HFFc6 (cell line): ENCODE measurements around the gene BRWD1. TPM values are rescaled to one million over a fixed set of nuclear protein-coding genes. Genes with fewer than 3 reads are reported as not detected.

Experiments used
- DNase-seq: peaks from one replicate; pipeline ENCODE4 v3.0.0-alpha.2; 2018
- H3K27ac Mint-ChIP-seq: 2 replicates; pipeline ENCODE4 v1.8.0; 2020; ENCODE audit warnings: mild to moderate bottlenecking, mixed read lengths
- H3K27me3 Mint-ChIP-seq: 2 replicates; pipeline ENCODE4 v1.8.0; 2021; ENCODE audit warnings: mild to moderate bottlenecking, moderate library complexity, mixed read lengths; ENCODE audit not compliant: insufficient read depth
- H3K36me3 Mint-ChIP-seq: 2 replicates; pipeline ENCODE4 v1.8.0; 2021; ENCODE audit warnings: low read depth, mixed read lengths
- H3K4me1 Mint-ChIP-seq: 2 replicates; pipeline ENCODE4 v1.8.0; 2020; ENCODE audit warnings: low read depth, mixed read lengths
- H3K4me3 Mint-ChIP-seq: 2 replicates; pipeline ENCODE4 v1.8.0; 2020; ENCODE audit warnings: mild to moderate bottlenecking, moderate library complexity, mixed read lengths
- H3K9me3 Mint-ChIP-seq: 2 replicates; pipeline ENCODE4 v1.8.0; 2020; ENCODE audit warnings: mild to moderate bottlenecking, mixed read lengths
- total RNA-seq, 6 experiments: library from RNA; stranded (reverse); fragmentation: NEBNext Ultra II Directional; extraction: Animal tissue kit (Norgen Biotek cat#: 25700); gene quantifications; 2 replicates in 1 of 6; 3 replicates in 5 of 6; pipeline ENCODE4 v1.2.3, GENCODE V29; 2021
- TF ChIP-seq, protein P1 (sequence below): fragments of 200-600 bp; sonication (generic); IDR thresholded peaks from 2 replicates; pipeline ENCODE4 v1.5.0; 2021; ENCODE audit warnings: antibody characterized with exemption, mild to moderate bottlenecking

BRWD1 gene
- total RNA-seq, 6 experiments from 2014 or later: 15.0 to 17.7 (median 15.9) TPM

DNA sequence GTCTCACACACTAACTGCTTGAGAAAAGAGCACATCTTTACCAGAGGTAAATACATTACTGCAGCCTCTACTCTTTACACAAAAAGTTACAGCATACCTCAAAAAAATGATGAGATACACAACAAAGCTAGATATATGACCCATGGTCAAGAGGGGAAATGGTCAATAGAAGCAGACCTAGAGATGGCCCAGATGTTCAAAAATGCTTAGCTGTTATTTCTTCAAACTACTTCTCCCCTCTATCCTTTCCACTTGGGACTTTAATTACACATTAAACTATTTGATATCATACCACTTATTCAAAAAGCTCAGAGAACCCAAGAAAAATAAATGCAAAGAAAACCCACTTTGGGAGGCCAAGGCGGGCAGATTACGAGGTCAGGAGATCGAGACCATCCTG, 12.8 kb downstream of the BRWD1 start:
- TF ChIP-seq, protein P1, sequence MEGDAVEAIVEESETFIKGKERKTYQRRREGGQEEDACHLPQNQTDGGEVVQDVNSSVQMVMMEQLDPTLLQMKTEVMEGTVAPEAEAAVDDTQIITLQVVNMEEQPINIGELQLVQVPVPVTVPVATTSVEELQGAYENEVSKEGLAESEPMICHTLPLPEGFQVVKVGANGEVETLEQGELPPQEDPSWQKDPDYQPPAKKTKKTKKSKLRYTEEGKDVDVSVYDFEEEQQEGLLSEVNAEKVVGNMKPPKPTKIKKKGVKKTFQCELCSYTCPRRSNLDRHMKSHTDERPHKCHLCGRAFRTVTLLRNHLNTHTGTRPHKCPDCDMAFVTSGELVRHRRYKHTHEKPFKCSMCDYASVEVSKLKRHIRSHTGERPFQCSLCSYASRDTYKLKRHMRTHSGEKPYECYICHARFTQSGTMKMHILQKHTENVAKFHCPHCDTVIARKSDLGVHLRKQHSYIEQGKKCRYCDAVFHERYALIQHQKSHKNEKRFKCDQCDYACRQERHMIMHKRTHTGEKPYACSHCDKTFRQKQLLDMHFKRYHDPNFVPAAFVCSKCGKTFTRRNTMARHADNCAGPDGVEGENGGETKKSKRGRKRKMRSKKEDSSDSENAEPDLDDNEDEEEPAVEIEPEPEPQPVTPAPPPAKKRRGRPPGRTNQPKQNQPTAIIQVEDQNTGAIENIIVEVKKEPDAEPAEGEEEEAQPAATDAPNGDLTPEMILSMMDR: no peak
- Mint-ChIP-seq H3K27me3 (no peaks in the 10 kb centered on the region; the same call in 1 of the 2 replicates), H3K4me3 (no peak overlapping the region), H3K4me1 (peaks cover 10% of the 10 kb centered on the region), H3K9me3 (peaks cover 9% of the 10 kb centered on the region), H3K27ac (no peak overlapping the region), H3K36me3 (peaks cover 19% of the 10 kb centered on the region)
- DNase-seq: no peak

DNA sequence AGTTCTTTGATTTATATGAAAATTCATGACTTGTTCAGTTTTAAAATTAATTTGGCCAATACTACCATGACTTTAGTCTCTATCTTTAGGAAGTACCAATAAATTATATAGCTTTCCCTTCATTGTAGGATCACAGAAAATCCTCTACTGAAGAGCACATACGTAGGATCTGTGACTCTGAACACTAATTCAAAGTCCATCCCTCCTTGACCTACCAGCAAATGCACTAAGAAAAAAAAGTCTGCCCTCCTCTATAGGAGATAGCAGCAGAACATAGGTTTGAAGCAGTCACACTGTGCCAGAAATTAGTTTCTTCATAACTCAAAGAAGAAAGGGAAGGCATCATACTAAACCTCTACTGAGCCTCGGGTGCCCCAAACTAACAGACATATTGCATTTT, 16.5 kb downstream of the BRWD1 start:
- Mint-ChIP-seq H3K36me3 (peaks cover 39% of the 10 kb centered on the region), H3K9me3 (peaks cover 9% of the 10 kb centered on the region), H3K27ac (no peak overlapping the region), H3K4me3 (no peak overlapping the region), H3K4me1 (peaks cover 8% of the 10 kb centered on the region), H3K27me3 (no peaks in the 10 kb centered on the region; the same call in 1 of the 2 replicates)
- DNase-seq: no peak
- TF ChIP-seq, protein P1: no peak

DNA sequence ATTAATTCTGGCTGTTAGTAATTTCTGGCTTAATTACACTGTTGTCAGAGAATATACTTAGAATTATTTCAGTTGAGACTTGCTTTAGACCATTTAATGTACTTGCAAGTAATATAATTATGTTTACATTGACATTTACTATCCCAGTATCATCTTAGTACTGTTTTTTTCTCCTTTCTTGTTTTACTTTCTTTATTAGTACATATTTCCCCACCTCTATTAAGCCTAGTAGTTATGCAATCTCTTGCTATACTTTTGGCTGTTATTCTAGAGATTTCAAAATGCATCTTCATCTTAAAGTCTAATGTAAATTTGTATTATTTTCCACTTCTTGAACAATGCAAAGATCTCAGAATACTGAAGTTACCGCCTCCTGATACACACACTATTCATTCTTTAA, 24.4 kb downstream of the BRWD1 start:
- TF ChIP-seq, protein P1: no peak
- H3K27ac Mint-ChIP-seq: no peak overlapping the region
- no peak for DNase-seq
- H3K9me3 Mint-ChIP-seq: no peaks in the 10 kb centered on the region
- no peaks in the 10 kb centered on the region for H3K4me1 Mint-ChIP-seq
- H3K36me3 Mint-ChIP-seq: peaks cover 56% of the 10 kb centered on the region
- H3K4me3 Mint-ChIP-seq: no peak overlapping the region
- H3K27me3 Mint-ChIP-seq: no peaks in the 10 kb centered on the region; the same call in 1 of the 2 replicates

DNA sequence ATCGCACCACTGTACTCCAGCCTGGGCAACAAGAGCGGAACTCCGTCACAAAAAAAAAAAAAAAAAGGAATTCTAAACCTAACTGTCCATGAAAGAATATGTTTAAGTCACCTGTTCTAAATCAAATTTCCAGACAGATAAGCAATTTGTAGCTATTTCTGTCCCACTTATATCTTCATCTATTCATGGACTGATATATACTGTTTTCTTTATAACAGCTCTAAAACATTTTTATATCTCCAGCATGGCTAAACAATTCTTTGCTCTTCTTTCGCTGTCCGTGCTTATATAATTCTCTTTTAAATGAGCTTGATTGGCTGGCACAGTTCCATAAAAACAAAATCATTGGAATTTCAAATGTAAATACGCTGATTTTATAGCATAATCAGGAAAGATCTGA, 30.5 kb downstream of the BRWD1 start:
- H3K4me1 Mint-ChIP-seq: peaks cover 7% of the 10 kb centered on the region; the same call in 1 of the 2 replicates
- H3K9me3 Mint-ChIP-seq: no peaks in the 10 kb centered on the region
- H3K27ac Mint-ChIP-seq: no peak overlapping the region
- H3K27me3 Mint-ChIP-seq: no peaks in the 10 kb centered on the region; the same call in 1 of the 2 replicates
- H3K4me3 Mint-ChIP-seq: no peak overlapping the region
- TF ChIP-seq, protein P1: no peak
- no peak for DNase-seq
- H3K36me3 Mint-ChIP-seq: peaks cover 16% of the 10 kb centered on the region

DNA sequence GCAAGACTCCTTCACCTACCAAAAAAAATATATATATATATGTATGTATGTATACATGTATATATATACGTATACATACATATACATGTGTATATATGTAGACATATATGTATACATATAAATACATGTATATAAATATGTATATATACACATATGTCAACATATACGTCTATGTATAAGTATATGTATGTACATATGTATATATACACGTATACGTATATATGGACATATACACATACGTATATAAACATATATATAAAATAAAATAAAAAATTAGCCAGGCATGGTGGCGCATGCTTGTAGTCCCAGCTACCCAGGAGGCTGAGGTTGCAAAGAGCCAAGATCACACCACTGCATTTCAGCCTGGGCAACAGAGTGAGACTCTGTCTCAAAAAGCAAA, 31.6 kb downstream of the BRWD1 start:
- Mint-ChIP-seq H3K9me3 (no peaks in the 10 kb centered on the region), H3K27me3 (no peaks in the 10 kb centered on the region; the same call in 1 of the 2 replicates), H3K36me3 (peaks cover 10% of the 10 kb centered on the region; the same call in 1 of the 2 replicates), H3K4me3 (no peak overlapping the region), H3K27ac (no peak overlapping the region), H3K4me1 (peaks cover 7% of the 10 kb centered on the region; the same call in 1 of the 2 replicates)
- TF ChIP-seq, protein P1: no peak
- DNase-seq: no peak
